Measurements from ENCODE around the gene GPR141.

Gene GPR141

GRCh38 chr7:37784015-37784414 is 100.4 kb downstream of the GPR141 start:
- no peak for DNase-seq

- peak; percentile 64 to 86 (median 76) for DNase-seq
Observed at GRCh38 chr7:37786741-37787569, 103.4 kb downstream of the GPR141 start.
